AG08395 (cell line): ENCODE measurements around the gene MCF2L2.

Source experiments
- DNase-seq: peaks from one replicate; pipeline ENCODE4 v3.0.0; 2012; ENCODE audit warnings: mixed read lengths, low spot score

Gene MCF2L2

GRCh38 chr3:183265834-183266417 is 162.5 kb downstream of the MCF2L2 start:
- no peak for DNase-seq

GRCh38 chr3:183265157-183265642 is 163.2 kb downstream of the MCF2L2 start:
- DNase-seq, result no peak

GRCh38 chr3:183264268-183264667 is 164.2 kb downstream of the MCF2L2 start:
- no peak for DNase-seq

- no peak for DNase-seq
Measured at GRCh38 chr3:183262875-183263378, 165.5 kb downstream of the MCF2L2 start.

- DNase-seq, result no peak
Measured at GRCh38 chr3:183261151-183261724, 167.2 kb downstream of the MCF2L2 start.

GRCh38 chr3:183260167-183260904 is 168.1 kb downstream of the MCF2L2 start:
- DNase-seq, result no peak

- DNase-seq, result no peak
Measured at GRCh38 chr3:183259621-183260020, 168.8 kb downstream of the MCF2L2 start.

- no peak for DNase-seq
Measured at GRCh38 chr3:183259087-183259486, 169.3 kb downstream of the MCF2L2 start.

- DNase-seq, result no peak
Measured at GRCh38 chr3:183255348-183255730, 173.1 kb downstream of the MCF2L2 start.

- DNase-seq, result no peak
Measured at GRCh38 chr3:183254487-183255347, 173.7 kb downstream of the MCF2L2 start.

GRCh38 chr3:183253528-183254486 is 174.6 kb downstream of the MCF2L2 start:
- no peak for DNase-seq

- no peak for DNase-seq
Measured at GRCh38 chr3:183252973-183253527, 175.4 kb downstream of the MCF2L2 start, which contains the start of gene B3GNT5. TSS of gene B3GNT5 (plus strand) at chr3:183253253. CDS start at chr3:183269799, 16,546 bp downstream.

GRCh38 chr3:183252118-183252782 is 176.2 kb downstream of the MCF2L2 start:
- DNase-seq, result no peak

GRCh38 chr3:183249006-183249718 is 179.3 kb downstream of the MCF2L2 start:
- no peak for DNase-seq

GRCh38 chr3:183247011-183247589 is 181.3 kb downstream of the MCF2L2 start:
- no peak for DNase-seq

- no peak for DNase-seq
Measured at GRCh38 chr3:183244981-183245476, 183.4 kb downstream of the MCF2L2 start.

GRCh38 chr3:183244219-183244618 is 184.2 kb downstream of the MCF2L2 start:
- DNase-seq, result no peak

GRCh38 chr3:183242431-183242830 is 186.0 kb downstream of the MCF2L2 start:
- no peak for DNase-seq

GRCh38 chr3:183239046-183239445 is 189.4 kb downstream of the MCF2L2 start:
- no peak for DNase-seq
